Endometrial microvascular endothelial cells (primary cell): ENCODE measurements around the gene COX7C. TPM values are rescaled to one million over a fixed set of nuclear protein-coding genes. Genes with fewer than 3 reads are reported as not detected.
"Not testable (repeated sequence)": the region's sequence is repeated elsewhere in the genome, so short reads cannot be mapped to it uniquely, and the experiment has no call there.

ENCODE experiments used
- in situ Hi-C: cut with HindIII; loops from 2 replicates; pipeline ENCODE4 v1.10.0; 2017; ENCODE audit warnings: low sequenced_read_pairs, low pct_unique_long_range_greater_than_20kb; ENCODE audit errors: inconsistent ontology term
- total RNA-seq: library from RNA; depleted of rRNA; stranded (reverse); fragments of >200 nt; gene quantifications from one replicate; pipeline ENCODE4 v1.2.3, GENCODE V29; 2015; ENCODE audit errors: inconsistent ontology term

The COX7C gene
- total RNA-seq, 1 donor from 2014 or later, result 315 TPM

DNA sequence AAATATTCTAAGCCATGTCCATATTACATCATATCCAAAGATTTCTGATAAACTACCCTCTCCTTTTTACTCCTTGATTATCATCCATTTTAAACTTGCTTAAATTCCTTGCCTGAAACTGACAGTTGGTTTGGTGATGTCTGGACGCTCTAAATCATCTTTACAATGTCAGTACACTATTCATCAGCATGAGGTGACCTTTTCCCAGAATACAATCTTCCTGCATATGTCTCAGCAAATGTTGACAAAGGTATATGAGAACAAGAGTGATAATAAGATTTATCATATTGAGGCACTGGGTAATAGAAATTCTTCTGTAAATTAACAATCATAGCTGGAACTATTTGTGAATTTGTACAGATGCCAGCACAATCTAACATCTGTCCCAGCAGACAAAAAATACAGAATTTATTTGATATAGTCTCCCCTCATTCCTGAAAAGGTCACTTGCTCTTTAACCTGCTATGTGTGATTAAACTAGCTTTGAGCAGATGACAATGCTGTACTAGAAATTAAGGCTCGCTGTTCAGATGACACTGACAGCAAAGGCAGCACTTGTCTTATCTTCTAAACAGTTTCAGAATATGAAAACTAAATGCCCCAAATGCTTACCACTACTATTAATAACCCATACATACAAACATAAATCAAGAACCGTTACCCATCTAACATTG, 32.2 kb downstream of the COX7C start:
- in situ Hi-C loops, result no loop called here

DNA sequence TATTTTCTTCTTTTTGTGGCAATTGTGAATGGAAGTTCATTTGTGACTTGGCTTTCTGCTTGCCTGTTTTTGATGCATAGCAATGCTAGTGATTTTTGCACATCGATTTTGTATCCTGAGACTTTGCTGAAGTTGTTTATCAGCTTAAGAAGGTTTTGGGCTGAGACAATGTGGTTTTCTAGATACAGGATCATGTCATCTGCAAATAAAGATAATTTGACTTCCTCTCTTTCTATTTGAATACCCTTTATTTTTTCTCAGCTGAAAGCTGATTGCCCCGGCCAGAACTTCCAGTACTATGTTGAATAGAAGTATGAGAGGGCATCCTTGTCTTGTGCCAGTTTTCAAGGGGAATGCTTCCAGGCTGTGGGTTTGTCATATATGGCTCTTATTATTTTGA, 43.0 kb downstream of the COX7C start:
- in situ Hi-C loops, result not testable (repeated sequence)

DNA sequence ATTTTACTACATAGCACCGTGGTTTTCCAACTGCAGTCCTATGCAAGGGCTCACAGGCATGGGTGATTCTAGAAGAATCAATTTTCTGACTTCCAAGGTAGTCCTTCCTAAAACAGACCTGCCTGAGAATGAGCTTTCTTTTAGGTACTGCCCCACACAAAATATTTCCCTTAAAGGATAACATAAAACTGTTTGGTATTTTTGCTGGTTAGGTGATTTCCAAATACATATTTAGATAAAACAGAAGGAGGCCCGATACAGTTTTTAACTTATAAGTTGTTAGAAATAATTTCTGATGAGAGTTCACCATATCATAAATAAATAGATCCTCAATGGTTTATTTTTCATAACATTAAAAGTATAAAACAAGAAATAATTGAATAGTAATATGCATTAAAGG, 46.4 kb downstream of the COX7C start:
- in situ Hi-C loops, result no loop called here

GRCh38 chr5:86665984-86666760, 48.4 kb downstream of the COX7C start:
- in situ Hi-C loops, result no loop called here

- in situ Hi-C loops, result no loop called here
These were observed 49.2 kb downstream of the COX7C start for GRCh38 chr5:86666981-86667380.
